OCI-LY1 (cell line): Measurements from ENCODE around the gene PPP1R9A.

ENCODE experiments used
- H2AFZ ChIP-seq: fragments of 200-600 bp; sonication (generic), shearing (Covaris generic); 2 replicates; pipeline ENCODE4 v1.6.0; 2014; ENCODE audit warnings: antibody characterized with exemption, mild to moderate bottlenecking, low read length
- H3F3A ChIP-seq: fragments of 200-600 bp; sonication (generic), shearing (Covaris generic); 2 replicates; pipeline ENCODE4 v1.6.0; 2014; ENCODE audit warnings: mild to moderate bottlenecking, antibody characterized with exemption, low read length, moderate library complexity; ENCODE audit not compliant: insufficient read depth
- H3K27ac ChIP-seq: fragments of 200-600 bp; sonication (generic); 2 replicates; pipeline ENCODE4 v1.5.1; 2014; ENCODE audit warnings: low read length, mixed run types, mild to moderate bottlenecking, low read depth; ENCODE audit not compliant: poor library complexity, severe bottlenecking
- H3K27me3 ChIP-seq: fragments of 200-600 bp; sonication (generic); 2 replicates; pipeline ENCODE4 v1.6.0; 2014; ENCODE audit warnings: antibody characterized with exemption, mild to moderate bottlenecking, low read length, moderate library complexity; ENCODE audit not compliant: insufficient read depth
- H3K36me3 ChIP-seq: fragments of 200-600 bp; sonication (generic); 2 replicates; pipeline ENCODE4 v1.6.1; 2014; ENCODE audit warnings: mild to moderate bottlenecking, antibody characterized with exemption, low read length, moderate library complexity, mixed read lengths; ENCODE audit not compliant: insufficient read depth
- H3K4me1 ChIP-seq: fragments of 200-600 bp; sonication (generic); 2 replicates; pipeline ENCODE4 v1.5.1; 2014; ENCODE audit warnings: mild to moderate bottlenecking, low read length, moderate library complexity; ENCODE audit not compliant: insufficient read depth, severe bottlenecking
- H3K4me2 ChIP-seq: fragments of 200-600 bp; sonication (generic), shearing (Covaris generic); 2 replicates; pipeline ENCODE4 v1.6.1; 2014; ENCODE audit warnings: low read length
- H3K4me3 ChIP-seq: fragments of 200-600 bp; sonication (generic); 2 replicates; pipeline ENCODE4 v1.5.1; 2014; ENCODE audit warnings: low read length, low read depth, mild to moderate bottlenecking, mixed read lengths; ENCODE audit not compliant: poor library complexity, severe bottlenecking
- H3K79me2 ChIP-seq: fragments of 200-600 bp; shearing (Covaris generic); 2 replicates; pipeline ENCODE4 v1.6.1; 2016; ENCODE audit warnings: mixed run types, low read length, mixed read lengths; ENCODE audit not compliant: insufficient read depth
- H3K9ac ChIP-seq: fragments of 200-600 bp; sonication (generic), shearing (Covaris generic); 2 replicates; pipeline ENCODE4 v1.6.1; 2014; ENCODE audit warnings: mild to moderate bottlenecking, low read length, mixed read lengths
- H3K9me2 ChIP-seq: fragments of 200-600 bp; sonication (generic), shearing (Covaris generic); 2 replicates; pipeline ENCODE4 v1.6.1; 2014; ENCODE audit warnings: low read depth, mild to moderate bottlenecking, low read length, mixed read lengths
- H3K9me3 ChIP-seq: fragments of 200-600 bp; shearing (Covaris generic); 2 replicates; pipeline ENCODE4 v1.6.1; 2014; ENCODE audit warnings: low read length, mixed read lengths
- H4K20me1 ChIP-seq: fragments of 200-600 bp; sonication (generic), shearing (Covaris generic); 2 replicates; pipeline ENCODE4 v1.6.0; 2016; ENCODE audit warnings: mild to moderate bottlenecking, low read length; ENCODE audit not compliant: insufficient read depth
- CTCF ChIP-seq: fragments of 200-600 bp; sonication (generic), shearing (Covaris generic); IDR thresholded peaks from 2 replicates; pipeline ENCODE4 v1.5.1; 2017; ENCODE audit warnings: mild to moderate bottlenecking, antibody characterized with exemption, low read length, moderate library complexity, mixed read lengths
- EZH2 ChIP-seq: fragments of 200-600 bp; sonication (generic), shearing (Covaris generic); IDR thresholded peaks from 2 replicates; pipeline ENCODE4 v1.8.0; 2017; ENCODE audit warnings: borderline replicate concordance, mixed run types, mild to moderate bottlenecking, antibody characterized with exemption, low read length, moderate library complexity, mixed read lengths

PPP1R9A gene

DNA sequence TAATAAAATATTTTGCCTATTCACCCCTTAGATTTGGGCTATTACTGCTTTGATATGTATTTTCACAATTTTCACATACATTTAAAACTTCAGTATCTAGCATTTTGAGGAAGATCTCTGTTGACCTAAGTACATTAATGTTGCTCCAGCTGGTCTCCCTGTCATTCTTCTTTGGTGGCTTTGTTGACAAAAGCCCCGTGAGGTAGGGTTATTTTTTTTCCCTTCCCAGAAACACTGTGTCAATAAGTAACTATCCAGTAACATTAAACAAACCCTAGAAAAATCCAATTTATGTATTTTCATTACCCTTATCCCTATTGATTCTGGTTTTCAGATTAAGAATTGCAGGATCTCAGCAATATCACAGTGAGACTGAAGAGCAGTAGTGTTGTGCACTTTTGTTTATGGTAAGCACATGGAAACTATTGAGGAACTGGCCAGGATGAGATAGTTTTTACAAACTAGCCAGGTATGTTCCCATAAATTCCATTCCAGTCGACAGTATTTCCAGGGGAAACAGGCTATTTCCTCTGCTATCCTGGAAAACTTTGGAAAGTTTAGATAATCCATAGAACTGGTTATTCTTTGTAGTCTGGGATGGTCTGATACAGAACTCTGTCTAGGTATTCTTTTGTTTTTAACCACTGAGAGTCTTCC lies 218.8 kb downstream of the PPP1R9A start:
- no peaks in the 10 kb centered on the region for H3K9me2 ChIP-seq
- no peak overlapping the region for H3K27ac ChIP-seq
- no peaks in the 10 kb centered on the region for H3K9me3 ChIP-seq
- H3K79me2 ChIP-seq: no peaks in the 10 kb centered on the region
- no peaks in the 10 kb centered on the region for H3K36me3 ChIP-seq
- no peak overlapping the region for H3K4me2 ChIP-seq
- H3K27me3 ChIP-seq: no peaks in the 10 kb centered on the region
- no peak for TF ChIP-seq CTCF
- TF ChIP-seq EZH2: no peak
- no peaks in the 10 kb centered on the region for H3F3A ChIP-seq
- H3K4me1 ChIP-seq: no peaks in the 10 kb centered on the region
- no peak overlapping the region for H3K4me3 ChIP-seq
- H3K9ac ChIP-seq: no peak overlapping the region
- H2AFZ ChIP-seq: no peak overlapping the region
- H4K20me1 ChIP-seq: no peaks in the 10 kb centered on the region

DNA sequence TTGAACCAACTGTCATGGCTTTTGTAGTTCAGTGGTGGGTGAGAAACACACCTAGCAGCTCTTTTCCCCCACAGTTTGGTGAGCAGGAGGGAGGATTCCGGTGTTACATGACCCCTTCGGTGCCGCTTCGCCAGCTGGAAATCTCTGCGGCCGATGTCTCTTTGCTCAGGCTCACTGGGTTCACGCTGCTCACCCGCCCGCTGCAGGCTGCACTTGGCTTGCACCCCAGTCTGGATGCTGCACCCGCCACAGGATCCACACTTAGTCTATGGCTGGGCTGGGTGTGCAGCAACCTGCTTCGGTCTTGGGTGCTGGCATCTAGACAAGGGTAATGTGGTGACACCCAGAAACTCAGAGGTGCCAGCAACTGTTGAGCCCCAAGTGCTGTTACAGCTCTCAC lies 225.1 kb downstream of the PPP1R9A start:
- no peaks in the 10 kb centered on the region for H3F3A ChIP-seq
- no peaks in the 10 kb centered on the region for H3K9me3 ChIP-seq
- no peaks in the 10 kb centered on the region for H3K9me2 ChIP-seq
- TF ChIP-seq EZH2 (no peak), CTCF (no peak)
- H3K4me3 ChIP-seq: no peak overlapping the region
- no peaks in the 10 kb centered on the region for H3K4me1 ChIP-seq
- no peak overlapping the region for H3K27ac ChIP-seq
- H2AFZ ChIP-seq: no peak overlapping the region
- H3K27me3 ChIP-seq: no peaks in the 10 kb centered on the region
- H3K36me3 ChIP-seq: no peaks in the 10 kb centered on the region
- no peaks in the 10 kb centered on the region for H3K79me2 ChIP-seq
- no peak overlapping the region for H3K9ac ChIP-seq
- no peaks in the 10 kb centered on the region for H4K20me1 ChIP-seq
- H3K4me2 ChIP-seq: no peak overlapping the region

- no peaks in the 10 kb centered on the region for H3K27me3 ChIP-seq
- no peaks in the 10 kb centered on the region for H3K9me2 ChIP-seq
- no peaks in the 10 kb centered on the region for H3K36me3 ChIP-seq
- peaks cover 2% of the 10 kb centered on the region; the same call in 1 of the 2 replicates for H4K20me1 ChIP-seq
- no peak overlapping the region for H3K9ac ChIP-seq
- H3K4me3 ChIP-seq: no peak overlapping the region
- TF ChIP-seq CTCF (no peak), EZH2 (no peak)
- no peak overlapping the region for H3K4me2 ChIP-seq
- no peaks in the 10 kb centered on the region for H3K4me1 ChIP-seq
- no peaks in the 10 kb centered on the region for H3K9me3 ChIP-seq
- no peak overlapping the region for H3K27ac ChIP-seq
- H2AFZ ChIP-seq: no peak overlapping the region
- no peaks in the 10 kb centered on the region for H3K79me2 ChIP-seq
- H3F3A ChIP-seq: no peaks in the 10 kb centered on the region
Measured at GRCh38 chr7:95139922-95140321, 232.5 kb downstream of the PPP1R9A start.
